ENCODE results near the gene P2RX6.
"Not testable (repeated sequence)": the region's sequence is repeated elsewhere in the genome, so short reads cannot be mapped to it uniquely, and the experiment has no call there.

P2RX6 gene

DNA sequence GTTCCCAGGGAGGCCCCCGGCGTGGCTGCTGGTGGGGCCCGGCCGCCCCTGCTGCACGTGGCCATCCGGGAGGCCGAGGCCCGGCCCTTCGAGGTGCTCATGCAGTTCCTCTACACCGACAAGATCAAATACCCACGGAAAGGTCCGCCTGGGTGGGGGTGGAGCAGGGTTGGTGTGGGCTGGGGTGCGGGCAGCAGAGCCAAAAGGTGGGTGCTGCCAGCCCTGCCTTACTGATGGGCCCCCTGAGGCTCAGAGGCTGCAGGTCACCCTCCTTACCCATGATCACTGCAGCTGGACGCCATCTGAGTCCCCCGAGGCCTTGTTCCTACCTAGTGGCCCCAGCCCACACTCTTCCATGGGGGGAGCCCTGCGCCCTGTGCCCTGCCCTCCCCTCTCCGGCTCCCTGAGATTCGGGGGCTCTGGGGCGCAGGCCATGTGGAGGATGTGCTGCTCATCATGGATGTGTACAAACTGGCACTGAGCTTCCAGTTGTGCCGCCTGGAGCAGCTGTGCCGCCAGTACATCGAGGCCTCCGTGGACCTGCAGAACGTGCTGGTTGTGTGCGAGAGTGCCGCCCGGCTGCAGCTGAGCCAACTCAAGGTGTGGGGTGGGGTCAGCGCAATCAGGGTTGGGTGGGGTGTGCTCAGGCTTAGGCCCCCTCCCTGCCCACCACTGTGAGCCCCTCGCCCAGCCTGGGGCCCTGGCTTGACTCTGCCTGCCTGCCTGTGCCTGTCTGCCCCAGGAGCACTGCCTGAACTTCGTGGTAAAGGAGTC lies 20.6 kb upstream of the P2RX6 start:
- DNase-seq (ENCODE audit: low spot score): no peak

- DNase-seq (ENCODE audit: low spot score): no peak
Observed at GRCh38 chr22:20994902-20995241, 20.1 kb upstream of the P2RX6 start.

DNA sequence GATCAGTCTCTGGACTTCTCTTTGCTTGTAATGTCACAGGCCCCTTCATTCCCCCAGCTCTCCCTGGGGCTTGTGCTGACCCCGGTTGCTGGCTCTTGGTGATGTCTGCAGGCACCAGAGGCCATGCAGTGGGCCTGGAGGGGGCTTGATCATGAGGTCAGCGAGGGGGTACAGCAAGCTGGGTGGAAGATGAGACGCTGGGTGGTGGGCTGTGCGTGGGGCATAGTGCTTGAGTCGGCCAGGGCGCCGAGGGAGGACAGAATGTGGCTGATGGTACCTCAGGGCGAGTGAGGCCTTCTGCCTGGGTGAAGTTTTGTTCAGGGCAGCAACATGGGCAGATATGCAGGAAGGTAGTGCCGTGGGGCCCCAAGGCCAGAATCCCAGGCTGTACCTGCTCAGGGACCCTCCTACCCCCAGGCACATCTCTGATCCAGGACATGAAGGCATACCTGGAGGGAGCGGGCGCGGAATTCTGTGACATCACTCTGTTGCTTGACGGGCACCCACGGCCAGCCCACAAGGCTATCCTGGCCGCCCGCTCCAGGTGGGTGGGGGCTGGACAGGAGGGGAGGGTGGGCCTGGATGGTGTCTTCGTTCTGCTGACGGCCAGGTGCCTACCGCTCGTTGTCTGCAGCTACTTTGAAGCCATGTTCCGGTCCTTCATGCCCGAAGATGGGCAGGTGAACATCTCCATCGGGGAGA lies 19.5 kb upstream of the P2RX6 start:
- DNase-seq (ENCODE audit: low spot score): no peak

DNA sequence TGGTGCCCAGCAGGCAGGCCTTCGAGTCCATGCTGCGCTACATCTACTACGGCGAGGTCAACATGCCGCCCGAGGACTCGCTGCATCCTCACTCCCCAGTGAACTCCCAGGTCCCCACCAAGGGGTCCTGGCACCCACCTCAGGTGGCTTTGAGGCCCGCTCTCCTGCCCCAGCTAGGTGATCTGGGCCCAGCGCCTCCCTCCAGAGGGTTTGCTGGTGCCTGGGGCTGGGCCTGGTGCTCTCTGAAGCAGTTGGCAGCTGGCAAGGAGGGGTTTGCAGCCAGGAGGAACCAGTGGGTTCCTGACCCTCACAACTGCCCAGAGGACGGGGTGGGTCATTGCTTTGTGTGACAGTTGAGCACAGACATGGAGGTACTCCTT lies 18.9 kb upstream of the P2RX6 start:
- DNase-seq (ENCODE audit: low spot score): no peak

DNA sequence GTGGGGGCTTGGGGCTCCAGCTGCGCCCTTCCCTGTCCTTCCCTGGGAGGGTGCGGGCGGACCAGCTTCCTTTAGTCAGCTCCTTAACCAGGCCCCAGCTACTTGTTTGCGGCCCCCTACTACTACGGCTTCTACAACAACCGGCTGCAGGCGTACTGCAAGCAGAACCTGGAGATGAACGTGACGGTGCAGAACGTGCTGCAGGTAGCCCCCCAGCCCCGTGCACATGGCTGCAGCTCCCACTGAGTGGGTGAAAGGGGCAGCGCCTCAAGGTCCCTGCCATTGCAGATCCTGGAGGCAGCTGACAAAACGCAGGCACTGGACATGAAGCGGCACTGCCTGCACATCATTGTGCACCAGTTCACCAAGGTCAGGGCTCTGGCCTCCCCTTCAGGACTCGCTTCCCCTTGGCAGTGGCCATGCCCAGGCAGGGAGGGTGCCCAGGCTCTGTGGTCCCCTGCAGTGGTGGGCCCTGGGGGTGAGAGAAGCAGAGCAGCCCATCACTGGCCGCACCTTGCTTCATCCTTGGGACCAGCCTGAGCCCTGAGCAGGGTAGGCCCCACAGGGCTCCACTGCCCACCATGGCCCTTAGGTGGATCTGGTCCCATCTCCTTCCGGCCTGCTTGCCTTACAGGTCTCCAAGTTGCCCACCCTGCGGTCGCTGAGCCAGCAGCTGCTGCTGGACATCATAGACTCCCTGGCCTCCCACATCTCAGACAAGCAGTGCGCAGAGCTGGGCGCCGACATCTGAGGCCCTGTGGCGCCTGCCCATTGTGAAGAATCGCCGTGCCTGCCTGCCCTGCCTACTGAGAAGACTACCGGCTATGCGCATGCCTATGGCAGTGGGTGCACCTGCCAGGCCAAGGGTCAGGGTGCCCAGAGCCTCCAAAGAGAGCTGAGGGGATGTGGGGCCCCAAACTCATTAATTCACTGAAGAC lies 18.1 kb upstream of the P2RX6 start:
- DNase-seq (ENCODE audit: low spot score): no peak

- DNase-seq (ENCODE audit: low spot score): no peak
Observed at GRCh38 chr22:20997536-20998257, 17.3 kb upstream of the P2RX6 start.

GRCh38 chr22:20998411-20999336 lies 16.3 kb upstream of the P2RX6 start:
- no peak for DNase-seq (ENCODE audit: low spot score)

GRCh38 chr22:20999350-21000206 lies 15.4 kb upstream of the P2RX6 start:
- no peak for DNase-seq (ENCODE audit: low spot score)

- no peak for DNase-seq (ENCODE audit: low spot score)
Observed at GRCh38 chr22:21000207-21000986, 14.6 kb upstream of the P2RX6 start.

DNA sequence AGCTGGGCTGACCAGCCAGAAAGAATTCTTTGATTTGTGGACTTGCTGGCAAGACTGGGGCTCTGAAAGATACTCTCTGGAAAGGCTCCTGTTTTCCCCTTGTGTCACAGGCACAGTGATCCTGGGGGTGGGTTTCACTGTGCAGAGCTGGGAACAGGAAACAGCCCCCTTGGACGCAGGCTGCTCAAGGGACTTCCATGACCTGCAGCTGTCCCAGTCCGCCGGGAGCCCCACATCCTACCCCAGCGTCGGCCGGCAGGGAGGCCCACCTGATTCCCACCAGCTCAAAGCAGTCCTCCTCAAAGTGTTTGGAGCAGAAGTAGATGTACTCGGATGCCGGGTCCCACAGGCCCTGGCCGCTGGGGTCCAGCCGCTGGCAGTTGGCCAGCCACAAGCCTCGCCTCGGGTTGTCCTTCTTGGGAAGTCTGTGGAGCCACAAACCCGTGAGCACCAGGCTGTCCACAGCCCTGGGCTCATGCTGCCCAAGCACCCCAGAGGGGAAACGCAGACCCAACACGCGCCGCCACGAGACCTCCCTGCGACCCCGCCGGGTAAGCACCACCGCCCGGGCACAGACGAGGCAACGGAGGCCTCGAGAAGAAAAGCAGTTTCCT lies 13.9 kb upstream of the P2RX6 start:
- DNase-seq (ENCODE audit: low spot score): no peak

- peak; percentile 97 for DNase-seq (ENCODE audit: low spot score)
Observed at GRCh38 chr22:21001601-21002325, 13.2 kb upstream of the P2RX6 start, which contains the start of gene THAP7. Gene THAP7 (minus strand): TSS chr22:21002118. CDS start chr22:21001911, 207 bp downstream.

DNA sequence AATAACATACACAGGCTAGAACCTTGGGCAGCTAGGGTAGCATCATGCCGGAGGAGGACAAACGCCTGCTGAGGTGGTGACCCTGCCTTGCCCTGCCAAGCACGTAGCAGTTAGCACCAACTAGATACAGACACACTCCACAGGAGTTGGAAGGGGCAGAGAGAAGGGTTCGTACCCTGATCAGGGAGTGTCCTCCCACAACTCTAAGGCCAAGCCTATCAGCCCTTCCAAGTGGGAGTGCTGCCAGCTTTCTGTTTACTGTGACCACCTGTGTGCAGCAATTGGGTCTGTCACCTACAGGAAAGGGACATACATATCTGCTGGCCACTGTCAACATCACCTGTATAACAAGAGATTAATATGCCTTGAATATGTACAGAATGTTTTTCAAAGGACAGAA lies 11.2 kb upstream of the P2RX6 start:
- DNase-seq (ENCODE audit: low spot score): no peak

GRCh38 chr22:21009208-21009607 lies 5.8 kb upstream of the P2RX6 start:
- not testable (repeated sequence) for DNase-seq (ENCODE audit: low spot score)

DNA sequence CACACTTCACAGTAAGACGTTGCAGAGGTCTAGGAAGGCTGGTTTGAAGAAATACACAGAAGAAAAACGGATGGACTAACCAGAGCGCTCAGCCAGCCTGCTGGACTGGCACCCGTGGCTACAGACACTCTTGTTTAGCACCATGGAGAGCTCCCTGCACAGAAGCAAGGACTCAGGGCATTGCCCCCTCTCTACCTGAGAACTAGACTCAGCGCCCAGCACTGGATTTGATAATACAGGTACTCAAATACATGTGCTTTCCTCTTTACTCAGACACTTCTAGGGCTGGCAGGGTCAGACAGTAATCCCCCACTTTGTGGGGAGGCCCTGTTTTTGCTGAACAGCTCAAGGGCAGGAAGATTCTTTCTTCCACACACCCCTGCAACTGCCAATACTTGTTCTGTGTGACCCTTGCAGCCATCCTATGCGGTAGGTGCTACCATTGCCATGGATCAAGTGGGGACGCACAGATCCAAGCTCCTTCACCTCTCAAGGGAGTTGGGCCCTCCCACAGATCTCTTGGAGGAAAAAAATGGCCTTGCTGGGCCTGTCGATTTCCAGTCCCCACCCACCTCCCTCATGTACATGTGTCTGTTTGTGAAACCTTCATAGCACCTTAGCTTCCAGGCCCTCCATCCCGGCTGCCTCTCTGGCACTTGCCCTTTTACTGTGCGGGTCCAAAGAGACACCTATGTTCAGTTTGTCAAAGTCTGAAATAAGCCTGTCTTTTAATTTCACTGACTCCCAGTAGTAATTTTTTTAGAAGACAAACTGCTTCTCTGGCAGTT lies 5.1 kb upstream of the P2RX6 start:
- peak; percentile 58 for DNase-seq (ENCODE audit: low spot score)

- no peak for DNase-seq (ENCODE audit: low spot score)
Observed at GRCh38 chr22:21010426-21011113, 4.4 kb upstream of the P2RX6 start.
